ENCODE data around the gene KIF24.
A peak's percentile ranks its signal among the peaks of the same experiment; 100 is the strongest.

KIF24 gene

DNA sequence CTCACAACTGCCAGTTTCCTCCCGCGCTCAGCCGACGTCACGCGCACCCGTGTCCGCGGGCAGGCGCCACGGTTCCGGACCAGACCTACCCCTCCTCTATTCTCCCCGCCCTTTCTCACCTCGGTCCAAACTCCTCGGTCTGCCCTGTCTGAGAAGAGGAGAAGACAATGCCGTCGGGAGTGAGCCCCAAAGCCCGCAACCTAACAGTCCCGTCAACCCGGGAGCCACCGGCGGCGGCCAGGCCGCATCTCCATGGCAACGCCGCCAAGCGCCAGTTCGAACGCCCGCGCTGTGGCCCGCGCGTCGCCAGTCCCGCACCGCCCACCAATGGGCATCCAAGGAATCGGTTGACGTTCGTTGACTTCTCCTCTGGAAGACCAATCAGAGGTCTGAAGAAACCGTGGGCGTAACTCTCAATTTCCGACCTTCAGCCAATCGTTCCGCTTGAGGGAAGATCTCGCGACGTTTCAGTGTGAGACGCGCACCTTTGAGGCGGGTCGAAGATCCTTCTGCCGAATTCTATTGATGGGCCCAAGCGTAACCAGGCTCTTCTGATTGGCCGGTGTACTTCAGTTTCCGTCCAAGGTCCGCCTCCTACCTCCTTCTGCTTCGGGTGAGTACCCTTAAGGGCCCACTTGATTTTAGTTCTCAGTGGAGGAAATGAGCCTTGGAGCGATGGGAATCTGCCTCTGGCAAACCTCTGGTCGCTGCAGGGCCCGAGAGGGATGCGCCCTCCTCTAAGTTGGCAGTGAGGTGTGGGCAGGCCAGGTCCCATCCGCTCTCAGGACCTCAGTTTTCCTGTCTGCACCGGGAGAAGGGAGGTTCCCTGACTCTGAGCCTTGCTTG lies at the start of gene KIF24, which contains the start of gene NUDT2:
Gene KIF24 (minus strand): TSS at position 282 of the 846 bp plus-strand sequence. CDS start 17,922 bp downstream, outside the sequence.
Gene NUDT2 (plus strand): TSS at position 583 of the 846 bp plus-strand sequence. CDS start 9,471 bp downstream, outside the sequence.
- Histone ChIP-seq H3K4me1 (ENCODE audit: control insufficient read depth, insufficient read depth, low read length) (no peaks in the 10 kb centered on the region; the same call in 1 of the 2 replicates), H3K27ac (ENCODE audit: extremely low read depth, low read depth, low read length) (peak within 1 kb of the TSS; percentile 69), H3K4me3 (ENCODE audit: low read depth, low read length) (peak within 1 kb of the TSS; percentile 88), H3K9me3 (ENCODE audit: control insufficient read depth, insufficient read depth, low read depth, low read length) (no peaks in the 10 kb centered on the region), H3K36me3 (ENCODE audit: control insufficient read depth in 2 of 2, insufficient read depth in 1 of 2, low read length in 2 of 2) (no peaks in the 10 kb centered on the region)
- ChIA-PET CTCF (no interaction called here), POLR2A (no interaction called here)
- TF ChIP-seq ZNF645 (tag by site-specific recombination; IDR thresholded peaks at IDR 0.05) (no peak), SP3 (tag by site-specific recombination; IDR thresholded peaks at IDR 0.05) (peak; percentile 79), ZBTB17 (tag by site-specific recombination; IDR thresholded peaks at IDR 0.05) (peak; percentile 27; the same call in 1 of the 2 replicates), ZFP41 (tag by site-specific recombination; IDR thresholded peaks at IDR 0.05; ENCODE audit: borderline replicate concordance) (no peak), KLF17 (tag by site-specific recombination; IDR thresholded peaks at IDR 0.05) (peak; percentile 87), HOXA7 (CRISPR knock-in tag; IDR thresholded peaks at IDR 0.05; ENCODE audit: borderline replicate concordance) (no peak), ZNF214 (tag by site-specific recombination; IDR thresholded peaks at IDR 0.05; ENCODE audit: borderline replicate concordance) (no peak), ZEB2 (tag by site-specific recombination; IDR thresholded peaks at IDR 0.05) (peak; percentile 84), KLF16 (tag by site-specific recombination; IDR thresholded peaks at IDR 0.05) (no peak), ZNF354C (tag by site-specific recombination; IDR thresholded peaks at IDR 0.05; ENCODE audit: borderline replicate concordance, low read depth) (no peak), SP2 (tag by site-specific recombination; IDR thresholded peaks at IDR 0.05) (peak; percentile 95), ZNF529 (tag by site-specific recombination; IDR thresholded peaks at IDR 0.05; ENCODE audit: insufficient replicate concordance) (no peak), ZNF175 (tag by site-specific recombination; IDR thresholded peaks at IDR 0.05) (no peak), PRDM10 (tag by site-specific recombination; IDR thresholded peaks at IDR 0.05) (no peak; the same call in 1 of the 2 replicates), ZNF394 (tag by site-specific recombination; IDR thresholded peaks at IDR 0.05; ENCODE audit: borderline replicate concordance) (no peak), ZNF449 (tag by site-specific recombination; IDR thresholded peaks at IDR 0.05) (no peak), ZNF544 (tag by site-specific recombination; IDR thresholded peaks at IDR 0.05) (no peak), ZNF239 (tag by site-specific recombination; IDR thresholded peaks at IDR 0.05) (no peak), ZNF302 (tag by site-specific recombination; IDR thresholded peaks at IDR 0.05; ENCODE audit: low read depth) (no peak)
- TF ChIP-seq, protein P1, sequence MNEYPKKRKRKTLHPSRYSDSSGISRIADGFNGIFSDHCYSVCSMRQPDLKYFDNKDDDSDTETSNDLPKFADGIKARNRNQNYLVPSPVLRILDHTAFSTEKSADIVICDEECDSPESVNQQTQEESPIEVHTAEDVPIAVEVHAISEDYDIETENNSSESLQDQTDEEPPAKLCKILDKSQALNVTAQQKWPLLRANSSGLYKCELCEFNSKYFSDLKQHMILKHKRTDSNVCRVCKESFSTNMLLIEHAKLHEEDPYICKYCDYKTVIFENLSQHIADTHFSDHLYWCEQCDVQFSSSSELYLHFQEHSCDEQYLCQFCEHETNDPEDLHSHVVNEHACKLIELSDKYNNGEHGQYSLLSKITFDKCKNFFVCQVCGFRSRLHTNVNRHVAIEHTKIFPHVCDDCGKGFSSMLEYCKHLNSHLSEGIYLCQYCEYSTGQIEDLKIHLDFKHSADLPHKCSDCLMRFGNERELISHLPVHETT (tag by site-specific recombination; IDR thresholded peaks at IDR 0.05), result peak; percentile 19; the same call in 1 of the 2 replicates
- TF ChIP-seq, protein P2, sequence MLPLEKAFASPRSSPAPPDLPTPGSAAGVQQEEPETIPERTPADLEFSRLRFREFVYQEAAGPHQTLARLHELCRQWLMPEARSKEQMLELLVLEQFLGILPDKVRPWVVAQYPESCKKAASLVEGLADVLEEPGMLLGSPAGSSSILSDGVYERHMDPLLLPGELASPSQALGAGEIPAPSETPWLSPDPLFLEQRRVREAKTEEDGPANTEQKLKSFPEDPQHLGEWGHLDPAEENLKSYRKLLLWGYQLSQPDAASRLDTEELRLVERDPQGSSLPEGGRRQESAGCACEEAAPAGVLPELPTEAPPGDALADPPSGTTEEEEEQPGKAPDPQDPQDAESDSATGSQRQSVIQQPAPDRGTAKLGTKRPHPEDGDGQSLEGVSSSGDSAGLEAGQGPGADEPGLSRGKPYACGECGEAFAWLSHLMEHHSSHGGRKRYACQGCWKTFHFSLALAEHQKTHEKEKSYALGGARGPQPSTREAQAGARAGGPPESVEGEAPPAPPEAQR (tag by site-specific recombination; IDR thresholded peaks at IDR 0.05), result no peak
- TF ChIP-seq, protein P3, sequence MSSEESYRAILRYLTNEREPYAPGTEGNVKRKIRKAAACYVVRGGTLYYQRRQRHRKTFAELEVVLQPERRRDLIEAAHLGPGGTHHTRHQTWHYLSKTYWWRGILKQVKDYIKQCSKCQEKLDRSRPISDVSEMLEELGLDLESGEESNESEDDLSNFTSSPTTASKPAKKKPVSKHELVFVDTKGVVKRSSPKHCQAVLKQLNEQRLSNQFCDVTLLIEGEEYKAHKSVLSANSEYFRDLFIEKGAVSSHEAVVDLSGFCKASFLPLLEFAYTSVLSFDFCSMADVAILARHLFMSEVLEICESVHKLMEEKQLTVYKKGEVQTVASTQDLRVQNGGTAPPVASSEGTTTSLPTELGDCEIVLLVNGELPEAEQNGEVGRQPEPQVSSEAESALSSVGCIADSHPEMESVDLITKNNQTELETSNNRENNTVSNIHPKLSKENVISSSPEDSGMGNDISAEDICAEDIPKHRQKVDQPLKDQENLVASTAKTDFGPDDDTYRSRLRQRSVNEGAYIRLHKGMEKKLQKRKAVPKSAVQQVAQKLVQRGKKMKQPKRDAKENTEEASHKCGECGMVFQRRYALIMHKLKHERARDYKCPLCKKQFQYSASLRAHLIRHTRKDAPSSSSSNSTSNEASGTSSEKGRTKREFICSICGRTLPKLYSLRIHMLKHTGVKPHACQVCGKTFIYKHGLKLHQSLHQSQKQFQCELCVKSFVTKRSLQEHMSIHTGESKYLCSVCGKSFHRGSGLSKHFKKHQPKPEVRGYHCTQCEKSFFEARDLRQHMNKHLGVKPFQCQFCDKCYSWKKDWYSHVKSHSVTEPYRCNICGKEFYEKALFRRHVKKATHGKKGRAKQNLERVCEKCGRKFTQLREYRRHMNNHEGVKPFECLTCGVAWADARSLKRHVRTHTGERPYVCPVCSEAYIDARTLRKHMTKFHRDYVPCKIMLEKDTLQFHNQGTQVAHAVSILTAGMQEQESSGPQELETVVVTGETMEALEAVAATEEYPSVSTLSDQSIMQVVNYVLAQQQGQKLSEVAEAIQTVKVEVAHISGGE (tag by site-specific recombination; conservative IDR thresholded peaks at IDR 0.05; ENCODE audit: low read depth), result peak; percentile 65
